Activated CD4-positive, alpha-beta T cell treated with anti-CD3 and anti-CD28 coated beads, Interleukin-2, amount 10 ng/mL, durations not matched to agents 7 days and 5 days (primary cell): ENCODE measurements around the gene MLYCD. TPM values are rescaled to one million over a fixed set of nuclear protein-coding genes. Genes with fewer than 3 reads are reported as not detected.

Experiments
- CTCF ChIA-PET: fragments of 350-600 bp; sonication (Branson Sonifier 250); formaldehyde crosslinking; loops from one replicate; lab custom pipeline; 2021; ENCODE audit warnings: antibody characterized with exemption; lab: Charles Lee
- POLR2A ChIA-PET: fragments of 350-600 bp; sonication (Branson Sonifier 250); formaldehyde crosslinking; loops from one replicate; lab custom pipeline; 2021; ENCODE audit warnings: antibody characterized with exemption; lab: Charles Lee
- DNase-seq: peaks from one replicate; pipeline ENCODE4 v3.0.0-alpha.2; 2020
- H3K27ac Mint-ChIP-seq: one replicate; pipeline ENCODE4 v1.8.0; 2021; ENCODE audit warnings: mild to moderate bottlenecking, moderate library complexity, mixed read lengths
- H3K27me3 Mint-ChIP-seq: one replicate; pipeline ENCODE4 v1.8.0; 2021; ENCODE audit warnings: mixed read lengths
- H3K36me3 Mint-ChIP-seq: one replicate; pipeline ENCODE4 v1.8.0; 2021; ENCODE audit warnings: low read depth, mixed read lengths
- H3K4me1 Mint-ChIP-seq: one replicate; pipeline ENCODE4 v1.8.0; 2021; ENCODE audit warnings: mixed read lengths
- H3K4me3 Mint-ChIP-seq: one replicate; pipeline ENCODE4 v1.8.0; 2021; ENCODE audit warnings: mild to moderate bottlenecking, moderate library complexity, mixed read lengths
- H3K9me3 Mint-ChIP-seq: one replicate; pipeline ENCODE4 v1.8.0; 2021; ENCODE audit warnings: mixed read lengths
- total RNA-seq, 2 experiments: library from RNA; stranded (reverse); gene quantifications; one replicate each; pipeline ENCODE4 v1.2.3, GENCODE V29; 2021

The MLYCD gene
- total RNA-seq, 2 experiments from 2014 or later: 5.3 TPM

DNA sequence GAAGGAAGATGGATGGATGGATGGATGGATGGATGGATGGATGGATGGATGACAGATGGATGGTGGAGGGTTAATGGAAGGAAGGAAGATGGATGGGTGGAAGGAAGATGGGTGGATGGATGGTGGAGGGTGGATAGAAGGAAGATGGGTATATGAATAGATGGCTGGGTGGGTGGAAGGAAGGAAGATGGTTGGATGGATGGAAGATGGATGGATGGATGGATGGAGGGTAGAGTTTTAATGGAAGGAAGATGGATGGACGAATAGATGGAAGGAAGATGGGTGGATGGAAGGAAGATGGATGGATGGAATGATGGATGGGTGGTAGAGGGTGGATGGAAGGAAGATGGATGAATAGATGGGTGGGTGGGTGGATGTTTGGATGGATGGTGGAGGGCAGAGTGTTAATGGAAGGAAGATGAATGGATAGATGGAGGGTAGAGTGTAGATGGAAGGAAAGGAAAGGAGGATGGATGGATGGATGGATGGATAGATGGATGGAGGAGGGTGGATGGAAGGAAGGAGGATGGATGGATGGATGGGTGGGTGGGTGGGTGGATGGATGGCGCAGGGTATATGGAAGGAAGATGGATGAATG is 22.1 kb downstream of the MLYCD start:
- Mint-ChIP-seq H3K4me1 (no peaks in the 10 kb centered on the region), H3K27ac (no peak overlapping the region), H3K9me3 (peaks cover 7% of the 10 kb centered on the region), H3K27me3 (no peaks in the 10 kb centered on the region), H3K36me3 (peaks cover 29% of the 10 kb centered on the region), H3K4me3 (no peak overlapping the region)
- ChIA-PET CTCF (no interaction called here), POLR2A (no interaction called here)
- no peak for DNase-seq

DNA sequence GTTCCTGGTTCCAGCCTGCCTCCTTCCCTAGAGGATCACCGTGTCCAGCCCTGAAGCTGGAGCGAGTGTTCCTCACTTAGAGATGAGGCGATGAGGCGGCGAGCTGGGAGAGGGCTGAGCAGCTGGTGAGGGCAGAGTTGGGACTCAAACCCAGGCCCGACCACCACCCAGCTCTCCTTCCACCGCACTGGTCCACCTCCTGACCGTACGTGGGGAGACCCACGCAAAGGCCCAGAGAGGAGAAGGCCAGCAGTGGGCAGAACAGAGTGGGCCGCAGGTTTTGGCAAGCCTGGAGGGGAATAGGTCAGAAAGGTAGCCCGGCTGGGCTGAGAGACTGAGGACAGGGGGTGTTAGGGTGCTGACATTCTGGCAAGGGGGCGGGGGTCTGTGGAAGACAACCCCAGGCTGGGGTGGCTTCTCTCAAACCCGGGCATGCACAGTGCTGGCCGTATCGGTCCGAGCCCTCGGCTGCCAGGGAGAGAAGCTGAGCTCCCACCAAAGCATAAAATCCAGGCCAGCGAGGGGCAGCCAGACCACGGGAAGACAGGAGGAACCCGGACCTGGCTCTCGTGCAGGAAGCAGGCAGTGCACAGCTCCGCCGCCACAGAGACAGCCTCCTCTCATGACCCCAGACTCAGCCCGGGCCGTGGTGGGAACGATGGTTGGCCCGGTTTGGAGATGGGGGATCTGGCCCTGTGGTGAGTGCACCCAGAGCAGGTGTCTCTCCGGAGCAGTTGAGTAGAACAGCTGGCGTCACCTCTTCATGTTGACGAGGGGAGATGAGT is 24.9 kb downstream of the MLYCD start:
- no peak overlapping the region for H3K27ac Mint-ChIP-seq
- DNase-seq: no peak
- ChIA-PET CTCF (interaction anchor here (0.8 to 1.4 kb wide), 3 partner anchors 12 to 263 kb away, joined by 3 to 4 read pairs (median 3); partner anchors contain the start of gene TAF1C), POLR2A (no interaction called here)
- no peaks in the 10 kb centered on the region for H3K27me3 Mint-ChIP-seq
- H3K4me3 Mint-ChIP-seq: no peak overlapping the region
- H3K9me3 Mint-ChIP-seq: peaks cover 2% of the 10 kb centered on the region
- no peaks in the 10 kb centered on the region for H3K4me1 Mint-ChIP-seq
- peaks cover 10% of the 10 kb centered on the region for H3K36me3 Mint-ChIP-seq

DNA sequence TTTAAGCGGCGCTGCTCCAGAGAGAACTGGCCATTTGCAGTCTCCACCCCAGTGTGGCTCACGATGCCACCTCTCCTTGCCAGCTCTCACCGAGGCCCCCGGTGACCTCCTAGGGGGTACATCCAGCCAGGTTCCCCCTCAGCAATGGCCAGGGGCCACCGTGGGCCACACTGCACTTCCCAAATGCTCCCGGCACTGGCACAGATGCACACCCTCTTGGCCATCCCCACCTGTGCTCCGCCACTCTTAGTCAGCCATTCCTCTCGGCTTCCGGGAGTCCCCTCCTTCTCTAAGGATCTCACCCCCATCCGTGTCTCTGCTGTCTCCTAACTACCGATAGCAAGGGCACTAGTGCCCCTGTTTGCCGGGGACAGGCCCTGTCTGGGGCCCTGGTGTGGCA is 25.8 kb downstream of the MLYCD start:
- POLR2A ChIA-PET: no interaction called here
- peaks cover 2% of the 10 kb centered on the region for H3K36me3 Mint-ChIP-seq

DNA sequence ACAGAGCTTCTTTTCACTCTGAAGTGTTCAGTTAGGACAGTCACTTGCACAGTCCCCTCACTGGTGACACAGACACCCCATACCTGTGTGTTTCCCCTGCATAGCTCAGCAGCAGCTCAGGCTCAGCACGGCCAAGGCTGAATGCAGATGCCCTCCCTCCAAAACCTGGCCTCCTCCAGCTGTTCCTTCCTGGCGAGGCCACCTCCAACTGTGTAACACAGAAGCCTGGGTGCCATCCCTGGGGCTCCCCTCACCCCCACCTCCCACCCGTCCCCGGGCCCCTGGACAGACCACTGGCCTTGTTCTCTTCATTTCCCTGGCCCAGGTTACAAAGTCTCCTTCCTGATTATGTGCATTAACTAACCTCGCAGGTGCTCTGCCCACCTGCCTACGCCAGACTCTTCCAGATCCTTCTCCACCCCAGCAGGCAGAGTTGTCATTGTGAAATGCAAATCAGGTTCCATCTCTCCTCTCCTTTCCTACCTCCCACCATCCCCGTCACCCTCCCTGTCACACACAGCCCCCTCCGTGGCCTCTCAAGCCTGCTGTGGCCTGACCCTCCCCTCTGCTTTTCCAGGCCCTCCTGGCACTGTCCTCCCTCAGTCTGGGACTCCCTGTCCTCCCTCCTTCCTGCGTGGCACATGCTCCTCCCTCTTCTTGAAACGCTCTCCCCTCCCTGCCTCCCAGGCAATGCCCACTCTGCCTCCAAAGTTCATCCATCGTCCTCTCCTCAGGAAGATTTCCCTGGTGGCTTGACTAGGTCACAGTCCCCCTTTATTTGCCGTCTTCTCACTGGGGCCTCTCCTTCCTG is 26.4 kb downstream of the MLYCD start:
- no peaks in the 10 kb centered on the region for H3K27me3 Mint-ChIP-seq
- no peaks in the 10 kb centered on the region for H3K9me3 Mint-ChIP-seq
- ChIA-PET POLR2A (no interaction called here), CTCF (interaction anchor here (1.4 kb wide), 1 partner anchor 10 kb away, joined by 3 read pairs; no protein-coding TSS in a partner anchor)
- H3K4me3 Mint-ChIP-seq: no peak overlapping the region
- no peaks in the 10 kb centered on the region for H3K36me3 Mint-ChIP-seq
- no peak overlapping the region for H3K27ac Mint-ChIP-seq
- H3K4me1 Mint-ChIP-seq: no peaks in the 10 kb centered on the region
- no peak for DNase-seq

More for the DNA sequence above, 25.8 kb downstream of the MLYCD start:
- no peaks in the 10 kb centered on the region for H3K9me3 Mint-ChIP-seq
- no peaks in the 10 kb centered on the region for H3K4me1 Mint-ChIP-seq
- H3K27me3 Mint-ChIP-seq: no peaks in the 10 kb centered on the region
- CTCF ChIA-PET: interaction anchor here (1.4 kb wide), 1 partner anchor 11 kb away, joined by 3 read pairs; no protein-coding TSS in a partner anchor
- no peak for DNase-seq
- H3K27ac Mint-ChIP-seq: no peak overlapping the region
- H3K4me3 Mint-ChIP-seq: no peak overlapping the region

DNA sequence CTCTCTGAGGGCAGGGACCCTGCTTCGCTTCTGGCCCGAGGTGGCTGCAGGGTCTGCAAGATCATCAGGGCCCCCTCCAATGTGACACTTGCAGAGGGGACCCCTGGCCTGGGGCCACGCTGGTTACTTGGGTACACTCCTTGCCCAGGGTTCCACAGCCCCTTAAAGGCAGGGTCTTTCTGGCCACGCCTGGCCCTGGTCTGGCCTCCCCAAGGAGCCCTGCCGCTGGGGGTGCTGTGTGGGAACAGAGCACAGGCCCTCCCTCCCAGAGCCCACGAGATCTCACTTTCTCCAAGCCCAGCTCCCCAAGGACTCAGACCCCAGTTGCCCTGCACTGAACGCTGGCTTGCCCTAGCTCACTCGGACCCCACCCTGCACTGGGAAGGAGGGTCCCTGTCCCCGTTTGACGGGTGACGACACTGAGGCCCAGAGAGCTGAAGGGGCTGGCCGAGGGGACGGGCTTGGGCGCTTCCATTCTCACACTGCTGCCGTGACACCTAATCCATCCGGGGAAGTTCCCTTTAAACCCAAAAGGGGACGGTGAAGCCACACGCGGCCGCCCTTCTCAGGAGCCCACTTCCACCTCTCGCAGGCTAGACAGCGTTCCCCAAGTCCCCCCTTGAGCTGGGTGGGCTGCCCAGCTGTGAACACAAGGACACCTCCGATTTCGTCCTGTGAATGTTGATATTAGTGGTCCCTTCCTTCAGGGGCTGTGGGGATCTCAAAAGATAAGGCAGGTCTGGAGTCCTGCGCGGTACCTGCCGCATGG is 27.2 kb downstream of the MLYCD start:
- Mint-ChIP-seq H3K27ac (no peak overlapping the region), H3K36me3 (no peaks in the 10 kb centered on the region), H3K9me3 (no peaks in the 10 kb centered on the region), H3K27me3 (no peaks in the 10 kb centered on the region), H3K4me3 (no peak overlapping the region), H3K4me1 (no peaks in the 10 kb centered on the region)
- DNase-seq: no peak
- ChIA-PET CTCF (interaction anchor here (1.3 kb wide), 1 partner anchor 12 kb away, joined by 3 read pairs; no protein-coding TSS in a partner anchor), POLR2A (no interaction called here)

DNA sequence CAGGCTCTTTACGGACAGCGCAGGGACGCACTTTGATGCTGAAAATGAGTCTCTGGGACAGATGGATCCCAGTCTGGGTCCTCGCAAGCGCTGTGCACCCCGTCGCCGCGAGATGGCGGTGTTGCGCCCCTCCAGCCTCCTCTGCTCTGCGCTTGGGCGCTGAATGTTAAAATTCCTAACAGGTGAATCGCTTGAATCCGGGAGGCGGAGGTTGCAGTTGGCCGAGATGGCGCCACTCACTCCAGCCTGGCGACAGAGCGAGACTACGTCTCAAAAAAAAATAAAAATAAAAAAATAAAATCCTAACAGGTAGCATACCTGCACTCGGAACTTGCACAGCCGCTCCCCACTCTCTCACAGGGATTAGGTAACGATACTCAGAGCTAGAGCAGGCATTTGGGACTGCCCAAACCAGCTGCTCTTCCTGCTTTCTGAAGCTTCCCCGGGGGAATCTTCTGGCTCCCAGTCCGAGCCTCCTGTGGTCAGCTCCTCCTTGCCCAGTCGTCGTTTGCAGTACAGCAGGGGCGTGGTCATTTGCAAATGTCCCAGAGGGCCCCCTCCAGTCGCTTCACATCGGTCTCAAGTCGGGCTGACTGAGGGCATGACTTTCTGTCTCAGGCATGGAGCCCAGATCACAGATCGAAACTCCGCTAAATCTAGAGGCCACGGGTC is 27.9 kb downstream of the MLYCD start:
- Mint-ChIP-seq H3K4me3 (no peak overlapping the region), H3K36me3 (no peaks in the 10 kb centered on the region), H3K27me3 (no peaks in the 10 kb centered on the region), H3K27ac (no peak overlapping the region), H3K4me1 (no peaks in the 10 kb centered on the region), H3K9me3 (no peaks in the 10 kb centered on the region)
- ChIA-PET CTCF (interaction anchor here (0.7 to 1.3 kb wide), 3 partner anchors 11 to 261 kb away, joined by 3 to 4 read pairs (median 3); no protein-coding TSS in a partner anchor), POLR2A (no interaction called here)
- DNase-seq: peak; percentile 62

DNA sequence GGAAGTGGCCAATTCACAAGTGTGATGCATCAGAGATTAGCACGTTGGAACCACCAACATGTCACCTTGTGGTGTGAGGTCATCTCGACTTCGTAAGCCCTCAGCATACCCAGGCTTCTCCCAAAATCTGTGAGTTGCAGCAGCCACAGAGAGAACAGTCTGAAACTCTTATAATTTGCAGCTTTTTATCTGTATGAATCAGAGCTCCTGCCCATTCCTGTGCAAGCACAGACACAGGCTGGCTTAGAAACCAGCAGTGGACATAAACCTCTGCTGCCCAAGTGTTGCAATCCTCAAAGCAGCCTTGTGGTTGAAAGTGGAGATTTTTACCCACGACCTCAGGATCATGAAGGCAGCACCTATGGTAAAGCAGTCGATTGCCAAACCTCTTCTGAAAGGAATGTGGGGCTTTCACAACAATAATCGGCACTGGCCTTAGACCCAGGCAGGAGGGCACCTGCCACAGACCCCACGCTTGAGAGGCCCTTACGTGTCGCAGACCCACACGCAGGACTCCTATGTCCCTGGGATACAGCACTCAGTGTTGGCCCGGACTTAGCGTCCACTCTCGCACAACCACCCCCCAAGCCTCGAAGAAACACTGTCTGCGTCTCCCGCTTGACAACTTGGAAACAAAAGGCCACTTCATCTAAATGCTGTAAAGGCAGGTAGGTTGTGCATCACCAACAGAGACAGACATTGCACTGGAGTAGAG is 29.6 kb downstream of the MLYCD start:
- DNase-seq: no peak
- Mint-ChIP-seq H3K4me1 (no peaks in the 10 kb centered on the region), H3K9me3 (no peaks in the 10 kb centered on the region), H3K27me3 (no peaks in the 10 kb centered on the region), H3K36me3 (no peaks in the 10 kb centered on the region), H3K4me3 (no peak overlapping the region), H3K27ac (no peak overlapping the region)
- POLR2A ChIA-PET: no interaction called here
- CTCF ChIA-PET: no interaction called here

DNA sequence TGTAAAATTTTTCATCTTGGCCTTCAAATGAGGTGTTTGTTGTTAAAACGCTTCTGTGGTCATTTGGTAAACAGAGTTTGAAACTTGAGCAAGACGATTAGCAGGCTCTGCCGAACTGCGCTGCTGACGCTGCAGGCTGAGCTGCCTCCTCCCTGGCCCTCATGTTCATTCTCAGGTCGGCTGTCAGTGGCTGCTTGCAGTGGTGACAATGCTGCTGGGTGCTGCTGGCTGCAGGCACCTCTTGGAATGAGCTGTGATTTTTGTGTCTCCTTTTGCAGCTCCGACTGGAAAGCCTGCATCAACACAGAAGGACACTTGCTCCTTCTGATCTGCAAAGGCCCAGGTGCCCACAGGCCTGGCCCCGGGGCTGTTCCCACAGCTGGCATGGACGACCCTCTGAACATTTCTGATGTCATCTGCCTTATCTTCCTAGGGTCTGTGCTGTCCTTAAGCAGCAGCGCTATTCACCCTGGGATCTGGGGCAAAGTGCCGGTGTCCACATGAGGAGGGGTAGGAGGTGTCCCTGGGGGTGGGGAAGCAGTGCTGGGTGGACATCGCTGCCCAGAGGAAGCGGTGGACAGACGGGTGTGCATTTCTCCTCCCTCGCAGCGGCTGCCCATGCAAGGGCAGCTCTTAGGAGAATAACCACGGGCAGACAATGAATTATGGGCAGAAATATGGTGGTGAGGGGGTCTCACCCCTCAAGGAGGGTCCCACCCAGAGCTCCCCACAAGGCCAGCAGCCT is 31.1 kb downstream of the MLYCD start:
- no peak for DNase-seq
- no peaks in the 10 kb centered on the region for H3K36me3 Mint-ChIP-seq
- CTCF ChIA-PET: no interaction called here
- POLR2A ChIA-PET: interaction anchor here (0.5 kb wide), 1 partner anchor 1278 kb away, joined by 9 read pairs; no protein-coding TSS in a partner anchor
- H3K27me3 Mint-ChIP-seq: no peaks in the 10 kb centered on the region
- no peaks in the 10 kb centered on the region for H3K9me3 Mint-ChIP-seq
- no peak overlapping the region for H3K27ac Mint-ChIP-seq
- H3K4me3 Mint-ChIP-seq: no peak overlapping the region
- no peaks in the 10 kb centered on the region for H3K4me1 Mint-ChIP-seq

DNA sequence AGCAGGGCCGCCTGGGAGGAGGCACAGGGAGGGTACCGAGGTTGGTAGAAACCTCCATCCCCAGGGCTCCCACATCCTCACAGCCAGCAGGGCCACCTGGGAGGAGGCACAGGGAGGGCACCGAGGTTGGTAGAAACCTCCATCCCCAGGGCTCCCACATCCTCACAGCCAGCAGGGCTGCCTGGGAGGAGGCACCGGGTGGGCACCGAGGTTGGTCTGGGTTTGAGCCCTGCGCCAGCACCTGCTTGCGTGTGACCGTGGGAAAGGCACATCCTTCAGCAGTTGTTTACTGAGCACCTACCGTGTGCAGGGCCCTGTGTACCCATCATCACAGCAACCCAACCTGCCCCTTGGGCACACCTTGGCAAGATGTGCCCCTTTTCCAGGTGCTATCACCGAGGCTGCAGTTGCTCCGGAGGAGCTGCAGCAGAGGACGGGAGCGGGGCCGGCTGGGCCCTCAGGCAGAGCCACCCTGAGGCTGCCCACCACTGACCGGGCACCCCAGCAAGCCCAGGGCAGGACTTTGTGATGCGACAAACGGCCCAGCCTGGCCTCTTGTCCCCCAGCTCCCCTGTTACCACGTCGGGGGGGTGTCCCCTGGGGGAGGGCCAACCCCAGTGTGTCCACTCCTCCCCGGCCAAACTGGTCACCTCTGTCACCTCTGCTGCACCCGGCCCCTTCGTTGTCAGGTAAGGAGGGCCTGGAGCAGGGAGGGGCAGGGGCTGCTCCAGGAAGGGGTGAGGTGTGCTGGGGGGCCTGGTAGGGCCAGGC is 32.0 kb downstream of the MLYCD start:
- no peaks in the 10 kb centered on the region for H3K4me1 Mint-ChIP-seq
- no peak overlapping the region for H3K4me3 Mint-ChIP-seq
- H3K36me3 Mint-ChIP-seq: no peaks in the 10 kb centered on the region
- no peaks in the 10 kb centered on the region for H3K27me3 Mint-ChIP-seq
- no peak overlapping the region for H3K27ac Mint-ChIP-seq
- CTCF ChIA-PET: no interaction called here
- no peak for DNase-seq
- POLR2A ChIA-PET: no interaction called here
- no peaks in the 10 kb centered on the region for H3K9me3 Mint-ChIP-seq

DNA sequence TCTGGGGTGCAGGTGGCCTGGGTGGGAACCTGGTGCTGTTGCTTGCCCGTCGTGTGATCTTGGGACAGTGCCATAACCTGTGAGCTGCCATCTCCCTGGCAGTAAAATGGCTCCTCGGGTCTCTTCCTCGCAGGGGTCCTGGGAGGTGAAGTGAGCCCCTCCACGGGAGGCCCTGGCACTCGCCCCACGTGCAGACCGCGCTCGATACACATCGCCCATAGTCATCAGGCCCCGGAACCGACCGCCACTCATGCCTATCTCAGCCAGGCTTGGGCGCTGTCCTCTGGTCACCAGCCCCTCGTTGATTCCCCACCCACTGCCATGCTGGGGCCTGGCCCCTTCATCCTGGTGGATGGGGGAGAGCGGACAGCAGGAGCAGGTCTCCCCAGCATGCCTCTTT is 32.6 kb downstream of the MLYCD start:
- DNase-seq: no peak
- Mint-ChIP-seq H3K4me1 (no peaks in the 10 kb centered on the region), H3K27ac (no peak overlapping the region), H3K4me3 (no peak overlapping the region), H3K36me3 (no peaks in the 10 kb centered on the region), H3K9me3 (no peaks in the 10 kb centered on the region), H3K27me3 (no peaks in the 10 kb centered on the region)
- ChIA-PET CTCF (no interaction called here), POLR2A (no interaction called here)
